SJSA1 (cell line): ENCODE results near the gene TSPO2. TPM values are rescaled to one million over a fixed set of nuclear protein-coding genes. Genes with fewer than 3 reads are reported as not detected.

Experiments used
- DNase-seq, 2 experiments: peaks; one replicate each; pipeline ENCODE4 v3.0.0-alpha.2; 2015 to 2020; ENCODE audit warnings: low spot score in 2 of 2, low read depth in 1 of 2
- H3K27ac ChIP-seq: fragments of 250-450 bp; sonication (Bioruptor Pico); 2 replicates; pipeline ENCODE4 v1.5.1; 2020; ENCODE audit warnings: mild to moderate bottlenecking, moderate library complexity
- H3K27me3 ChIP-seq: fragments of 250-450 bp; sonication (Bioruptor Pico); replicated peaks from 2 replicates; pipeline ENCODE4 v1.5.1; 2020; ENCODE audit warnings: mild to moderate bottlenecking, moderate library complexity
- H3K36me3 ChIP-seq: fragments of 250-450 bp; sonication (Bioruptor Pico); 2 replicates; pipeline ENCODE4 v1.5.1; 2020; ENCODE audit warnings: mild to moderate bottlenecking
- H3K4me1 ChIP-seq: fragments of 250-450 bp; sonication (Bioruptor Pico); replicated peaks from 2 replicates; pipeline ENCODE4 v1.6.1; 2021; ENCODE audit warnings: mild to moderate bottlenecking
- H3K4me3 ChIP-seq: fragments of 250-450 bp; sonication (Bioruptor Pico); 2 replicates; pipeline ENCODE4 v1.5.1; 2020; ENCODE audit warnings: mild to moderate bottlenecking
- H3K9me3 ChIP-seq: fragments of 250-450 bp; sonication (Bioruptor Pico); replicated peaks from 2 replicates; pipeline ENCODE4 v1.5.1; 2020; ENCODE audit warnings: mild to moderate bottlenecking
- total RNA-seq: library from RNA; depleted of rRNA; stranded (reverse); fragments of >200 nt; shearing (Covaris generic); gene quantifications from 2 replicates; pipeline ENCODE4 v1.2.3, GENCODE V29; 2014; rRNA removed

The TSPO2 gene
- total RNA-seq, 1 experiment from 2014 or later = not detected

DNA sequence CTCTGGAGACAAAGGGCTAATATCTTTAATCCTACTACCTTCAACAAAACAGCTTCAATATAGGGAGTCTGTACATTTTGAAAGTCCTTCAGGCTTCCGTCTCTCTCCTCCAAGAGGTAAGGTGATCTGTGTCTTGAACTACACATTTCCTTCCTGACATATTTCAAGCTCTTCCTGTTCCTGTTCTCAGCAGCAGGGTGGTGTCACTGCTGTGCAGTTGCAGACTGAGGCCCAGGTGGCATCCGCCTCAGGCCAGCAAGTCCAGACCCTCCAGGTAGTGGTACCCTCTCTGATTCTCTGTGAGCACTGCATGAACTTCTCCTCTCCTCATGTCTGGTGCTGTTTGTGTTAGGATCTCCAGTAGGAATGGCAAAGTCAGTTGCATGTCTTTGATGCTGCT lies 38.4 kb downstream of the TSPO2 start:
- Histone ChIP-seq H3K4me3 (no peak overlapping the region), H3K27me3 (no peaks in the 10 kb centered on the region), H3K4me1 (no peaks in the 10 kb centered on the region), H3K36me3 (peaks cover 63% of the 10 kb centered on the region), H3K9me3 (no peaks in the 10 kb centered on the region), H3K27ac (no peak overlapping the region)
- no peak for DNase-seq

DNA sequence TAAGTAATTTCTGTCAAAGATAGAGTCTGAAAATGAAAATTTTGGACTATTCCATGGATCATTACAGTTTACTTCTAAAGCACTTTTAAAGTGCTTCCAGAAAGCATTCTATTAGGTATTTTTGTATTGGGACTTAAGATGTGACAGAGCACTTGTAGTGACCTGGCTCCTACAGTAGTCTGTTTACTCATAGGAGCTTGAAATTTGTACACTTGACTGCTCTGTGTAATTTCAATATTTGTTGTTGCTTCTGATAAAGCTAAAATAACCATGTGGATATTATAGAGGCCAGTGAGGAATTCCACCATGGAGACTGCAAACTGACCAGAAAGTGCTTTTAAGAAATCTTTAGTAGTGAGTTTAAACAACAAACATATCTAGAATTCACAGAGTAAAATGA lies 40.8 kb downstream of the TSPO2 start:
- Histone ChIP-seq H3K4me1 (no peaks in the 10 kb centered on the region), H3K36me3 (peaks cover 82% of the 10 kb centered on the region), H3K4me3 (no peak overlapping the region), H3K9me3 (no peaks in the 10 kb centered on the region), H3K27ac (no peak overlapping the region), H3K27me3 (no peaks in the 10 kb centered on the region)
- DNase-seq = no peak

DNA sequence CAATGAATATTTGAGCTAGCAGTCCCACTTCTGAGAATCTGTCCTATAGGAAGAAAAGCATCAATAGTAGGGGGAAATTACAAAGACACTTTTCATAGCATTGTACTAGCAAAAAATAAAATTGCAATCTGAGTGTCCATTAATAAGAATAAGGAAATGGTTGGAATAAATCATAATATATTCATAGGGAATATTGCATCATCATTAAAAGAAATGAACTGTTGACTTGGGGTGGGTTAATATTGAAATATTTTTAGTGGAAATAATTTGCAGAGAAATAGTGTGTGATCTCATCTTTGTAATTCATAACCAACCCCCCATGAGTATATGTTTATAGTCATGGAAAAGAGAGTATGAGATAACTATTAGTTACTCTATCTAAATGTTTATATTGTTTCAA lies 42.9 kb downstream of the TSPO2 start:
- no peaks in the 10 kb centered on the region for H3K9me3 ChIP-seq
- peaks cover 84% of the 10 kb centered on the region for H3K36me3 ChIP-seq
- no peaks in the 10 kb centered on the region for H3K4me1 ChIP-seq
- no peaks in the 10 kb centered on the region for H3K27me3 ChIP-seq
- H3K27ac ChIP-seq = no peak overlapping the region
- H3K4me3 ChIP-seq = no peak overlapping the region
- DNase-seq = no peak

DNA sequence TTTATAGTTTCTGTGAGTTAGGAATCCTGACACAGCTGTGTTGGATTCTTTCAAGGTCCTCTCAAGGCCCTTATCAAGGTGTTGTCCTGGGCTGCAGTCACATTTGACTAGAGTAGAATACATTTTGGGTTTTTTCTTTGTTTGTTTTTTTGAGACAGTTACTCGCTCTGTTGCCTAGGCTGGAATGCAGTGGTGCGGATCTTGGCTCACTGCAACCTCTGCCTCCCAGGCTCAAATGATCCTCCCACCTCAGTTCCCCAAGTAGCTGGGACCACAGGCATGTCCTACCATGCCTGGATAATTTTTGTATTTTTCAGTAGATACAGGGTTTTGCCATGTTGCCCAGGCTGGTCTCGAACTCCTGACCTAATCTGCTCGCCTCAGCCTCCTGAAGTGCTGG lies 46.2 kb downstream of the TSPO2 start:
- Histone ChIP-seq H3K36me3 (peaks cover 90% of the 10 kb centered on the region), H3K27me3 (no peaks in the 10 kb centered on the region), H3K4me1 (no peaks in the 10 kb centered on the region), H3K4me3 (no peak overlapping the region), H3K27ac (no peak overlapping the region), H3K9me3 (no peaks in the 10 kb centered on the region)
- no peak for DNase-seq

DNA sequence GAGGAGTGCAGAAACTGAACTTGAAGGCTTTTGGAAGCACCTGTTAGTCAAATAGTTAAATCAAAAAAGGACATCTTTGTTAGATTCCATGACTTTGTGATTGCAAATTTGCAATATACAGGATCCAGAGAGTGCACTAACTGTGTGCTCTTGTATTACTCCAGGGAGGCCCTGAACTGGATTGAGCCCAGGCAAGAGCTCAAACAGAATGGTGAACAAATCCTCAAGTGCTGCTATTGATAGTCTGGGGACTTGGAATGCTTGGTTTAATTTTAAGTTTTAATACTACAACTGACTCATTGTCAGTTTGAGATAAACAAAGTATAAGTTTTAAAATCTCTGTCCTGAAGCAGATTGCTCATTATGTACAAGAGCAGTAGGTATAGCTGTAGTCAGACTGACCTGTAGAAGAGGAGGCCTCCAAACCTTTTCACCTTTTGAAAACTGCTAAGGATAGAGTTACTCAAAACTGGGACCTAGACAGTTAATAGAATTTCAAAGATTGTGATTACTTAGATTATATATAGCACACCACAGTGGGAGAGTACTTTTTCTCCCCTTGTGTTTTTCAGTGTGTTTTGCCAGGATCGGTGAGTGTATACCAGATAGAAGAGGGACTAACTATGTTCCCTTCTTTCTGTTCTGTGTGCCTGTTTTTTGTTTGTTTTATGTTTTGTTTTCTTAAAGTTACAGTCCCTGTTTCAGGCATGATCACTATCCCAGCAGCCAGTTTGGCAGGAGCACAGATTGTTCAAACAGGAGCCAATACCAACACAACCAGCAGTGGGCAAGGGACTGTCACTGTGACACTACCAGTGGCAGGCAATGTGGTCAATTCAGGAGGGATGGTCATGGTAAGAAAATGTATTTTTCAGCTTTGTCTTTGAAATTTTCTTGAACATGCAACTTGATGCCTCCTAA lies 48.8 kb downstream of the TSPO2 start:
- H3K27ac ChIP-seq = no peak overlapping the region
- no peaks in the 10 kb centered on the region for H3K27me3 ChIP-seq
- peaks cover 90% of the 10 kb centered on the region for H3K36me3 ChIP-seq
- H3K9me3 ChIP-seq = no peaks in the 10 kb centered on the region
- H3K4me3 ChIP-seq = no peak overlapping the region
- no peaks in the 10 kb centered on the region for H3K4me1 ChIP-seq
- no peak for DNase-seq

DNA sequence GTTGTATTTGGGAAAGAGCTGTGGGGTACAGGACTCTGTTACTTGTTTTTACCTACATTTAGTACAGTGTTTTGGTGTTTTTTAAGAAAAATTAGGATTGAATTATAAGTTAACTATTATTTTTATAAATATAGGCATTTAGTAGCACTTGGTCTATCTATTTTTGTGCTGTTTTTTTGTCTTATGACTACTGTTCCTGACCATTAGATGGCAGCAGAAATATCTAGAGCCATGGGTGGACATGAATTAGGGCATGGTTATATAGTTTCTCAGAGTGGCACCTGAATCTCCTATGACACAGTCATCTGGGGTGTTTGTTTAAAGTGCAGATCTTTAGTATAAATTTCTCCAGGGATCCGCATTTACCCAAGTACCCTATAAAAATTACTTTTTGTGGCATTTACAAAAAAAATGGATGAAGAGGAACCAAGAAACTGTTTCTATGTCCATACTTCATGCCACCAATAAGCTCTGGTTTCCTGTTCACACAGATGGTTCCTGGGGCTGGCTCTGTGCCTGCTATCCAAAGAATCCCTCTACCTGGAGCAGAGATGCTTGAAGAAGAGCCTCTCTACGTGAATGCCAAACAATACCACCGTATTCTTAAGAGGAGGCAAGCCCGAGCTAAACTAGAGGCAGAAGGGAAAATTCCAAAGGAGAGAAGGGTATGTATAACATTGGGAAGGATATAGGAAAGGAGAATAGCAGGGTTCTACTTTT lies 50.3 kb downstream of the TSPO2 start:
- no peak overlapping the region for H3K4me3 ChIP-seq
- H3K27ac ChIP-seq = no peak overlapping the region
- DNase-seq = no peak
- H3K36me3 ChIP-seq = peaks cover 96% of the 10 kb centered on the region
- no peaks in the 10 kb centered on the region for H3K27me3 ChIP-seq
- peaks cover 3% of the 10 kb centered on the region; the same call in 1 of the 2 replicates for H3K4me1 ChIP-seq
- no peaks in the 10 kb centered on the region for H3K9me3 ChIP-seq

DNA sequence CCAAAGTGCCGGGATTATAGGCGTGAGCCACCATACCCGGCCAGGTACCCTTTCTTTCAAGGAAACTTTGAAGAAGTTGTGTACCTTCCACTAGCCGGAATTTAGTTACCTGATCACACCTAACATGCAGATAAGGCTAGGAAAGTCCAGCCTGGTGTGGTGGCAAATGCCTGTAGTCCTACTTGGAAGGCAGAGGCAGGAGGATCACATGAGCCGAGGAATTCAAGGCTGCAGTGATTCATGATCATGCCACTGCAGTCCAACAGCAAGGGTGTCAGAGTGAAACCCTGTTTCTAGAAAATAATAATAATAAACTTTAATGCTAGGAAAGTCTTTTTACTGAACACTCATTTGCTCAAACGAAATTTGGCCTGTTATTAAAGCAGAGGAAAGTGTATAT lies 51.5 kb downstream of the TSPO2 start:
- Histone ChIP-seq H3K27ac (no peak overlapping the region), H3K4me1 (peaks cover 9% of the 10 kb centered on the region; the same call in 1 of the 2 replicates), H3K4me3 (no peak overlapping the region), H3K36me3 (peaks cover 98% of the 10 kb centered on the region), H3K9me3 (no peaks in the 10 kb centered on the region), H3K27me3 (no peaks in the 10 kb centered on the region)
- no peak for DNase-seq

Other genes starting within 250 kb of the TSPO2 start
- 0.47 TPM in 1 of 2 replicates, not detected in the other for gene UNC5CL, start 3.2 kb upstream of the TSPO2 start, total RNA-seq
- gene APOBEC2, start 10.7 kb downstream of the TSPO2 start, total RNA-seq = not detected in 2 replicates
- 9.5 and 12.9 TPM in 2 replicates for gene OARD1, start 29.9 kb downstream of the TSPO2 start, total RNA-seq
- 6.5 and 14.9 TPM in 2 replicates for gene NFYA, start 30.5 kb downstream of the TSPO2 start, total RNA-seq
- gene TREML1, start 111.9 kb downstream of the TSPO2 start, total RNA-seq = not detected in 2 replicates
- not detected in 2 replicates for gene TREM2, start 120.6 kb downstream of the TSPO2 start, total RNA-seq
- gene TREML2, start 158.7 kb downstream of the TSPO2 start, total RNA-seq = not detected in 2 replicates
- not detected in 2 replicates for gene TREML4, start 185.9 kb downstream of the TSPO2 start, total RNA-seq
- not detected in 2 replicates for gene TREM1, start 244.2 kb downstream of the TSPO2 start, total RNA-seq